Stimulated activated CD4-positive, alpha-beta T cell treated with anti-CD3 and anti-CD28 coated beads, Interleukin-1b, Interleukin-23, amount 100 ng/mL, for 48 hours (primary cell): Measurements from ENCODE around the gene NR1D2.
"Not testable (repeated sequence)": the region's sequence is repeated elsewhere in the genome, so short reads cannot be mapped to it uniquely, and the experiment has no call there.

Experiments
- DNase-seq: peaks from one replicate; pipeline ENCODE4 v3.0.0-alpha.2; 2020

The NR1D2 gene

DNA sequence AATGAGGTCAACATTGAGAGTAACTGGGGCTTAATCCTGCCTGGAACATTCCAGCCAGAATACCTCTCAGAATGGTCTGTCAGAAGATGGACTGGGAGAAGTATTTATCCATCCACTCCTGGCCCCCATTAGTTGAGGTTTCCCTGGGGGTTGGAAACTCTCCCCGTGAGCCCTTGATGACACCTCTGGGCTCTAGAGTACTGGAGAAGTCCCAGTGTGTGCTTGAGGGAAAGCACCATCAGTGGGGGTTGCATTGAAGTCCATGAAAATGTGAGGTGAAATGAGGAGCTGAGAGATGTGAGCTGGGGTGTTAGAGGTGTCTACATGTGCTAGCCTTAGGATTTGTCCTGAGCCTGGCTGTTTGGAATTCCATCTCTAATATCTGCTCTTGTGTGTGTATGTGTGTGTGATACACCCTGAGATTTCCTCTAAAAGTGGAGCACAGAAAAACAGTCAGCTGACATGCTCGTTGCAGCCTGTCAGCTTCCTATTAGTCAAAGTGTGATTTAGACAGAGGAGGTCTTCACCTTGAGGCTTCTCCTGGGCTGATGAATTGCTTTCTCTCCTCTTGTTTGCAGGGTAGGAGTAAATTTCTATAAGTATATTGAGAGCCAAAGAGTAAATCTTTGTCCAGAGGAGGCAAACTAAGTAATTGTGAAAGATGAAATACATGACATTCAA lies 67.6 kb downstream of the NR1D2 start:
- no peak for DNase-seq

DNA sequence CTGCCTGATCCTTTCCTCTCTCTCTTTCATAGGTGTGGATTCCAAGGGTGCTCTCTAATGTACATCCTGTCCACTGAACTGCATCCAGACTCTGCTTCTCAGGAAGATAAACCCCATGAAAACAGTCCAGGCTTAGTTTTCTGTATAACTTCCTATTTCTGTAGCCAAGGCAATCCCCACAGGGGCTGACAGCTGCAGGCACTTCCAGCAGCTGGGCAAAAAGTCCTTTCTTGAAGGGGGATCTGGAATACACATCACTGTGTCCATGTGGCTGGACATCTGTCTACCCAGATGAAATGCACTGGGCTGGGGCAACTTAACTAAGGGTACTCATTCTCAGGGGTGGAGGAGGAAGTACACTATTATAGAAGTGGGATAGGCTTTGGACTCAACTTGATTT lies 72.2 kb downstream of the NR1D2 start:
- no peak for DNase-seq

DNA sequence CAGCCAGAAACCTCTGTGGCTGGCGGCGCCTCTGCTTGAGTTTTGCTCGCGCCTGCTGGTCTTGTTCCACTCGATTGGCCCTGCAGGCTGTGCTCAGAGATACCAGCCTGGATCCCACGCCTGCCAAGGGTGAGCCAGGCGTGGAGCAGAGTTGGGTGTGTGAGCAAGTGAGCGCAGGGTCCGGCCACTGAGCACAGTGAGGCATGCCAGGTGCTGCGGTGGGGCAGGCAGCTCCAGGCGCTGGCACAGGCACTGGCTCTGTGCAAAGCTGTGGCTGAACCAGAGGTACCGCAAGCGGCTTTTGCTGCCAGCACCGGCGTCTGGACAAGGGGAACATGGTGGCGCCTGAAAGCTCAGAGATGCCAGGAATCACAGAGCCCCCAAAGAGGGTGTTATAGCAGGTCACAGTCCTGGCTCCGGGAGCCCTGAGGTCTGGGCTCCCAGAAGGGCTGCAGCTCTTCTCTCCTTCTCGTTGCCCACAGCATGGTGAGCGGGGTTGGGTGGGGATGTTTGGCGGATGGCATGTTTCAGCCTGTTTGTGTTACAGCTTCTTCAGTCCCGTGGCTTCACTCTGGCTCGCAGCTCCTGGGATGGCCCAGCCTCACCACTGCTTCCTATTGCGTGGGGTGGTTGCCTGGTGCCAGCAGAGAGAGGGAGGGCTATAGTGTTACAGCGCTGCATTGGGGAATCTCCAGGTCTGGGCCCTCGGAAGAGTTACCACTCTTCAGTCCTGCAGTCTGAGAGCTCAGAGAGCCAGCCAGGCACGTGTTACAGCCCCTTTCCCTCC lies 73.9 kb downstream of the NR1D2 start:
- no peak for DNase-seq

DNA sequence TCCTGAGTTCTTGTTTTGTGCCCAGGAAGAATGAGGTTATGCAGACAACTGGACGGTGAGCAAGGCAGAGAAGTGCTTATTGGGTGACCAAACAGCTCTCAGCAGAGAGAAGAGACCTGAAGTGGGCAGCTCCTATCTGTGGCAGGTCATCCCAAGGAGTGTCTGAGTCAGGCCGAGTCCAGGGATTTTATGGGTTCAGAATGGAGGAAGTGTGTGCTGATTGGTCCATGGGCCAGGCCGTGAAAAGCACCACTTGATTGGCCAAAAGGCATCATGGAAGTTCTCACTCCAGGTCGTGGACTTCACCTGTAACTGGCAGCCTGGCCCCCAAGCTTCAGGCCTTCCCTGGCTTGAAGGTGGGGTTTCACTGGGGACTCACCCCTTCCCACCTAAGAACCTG lies 74.5 kb downstream of the NR1D2 start:
- no peak for DNase-seq

DNA sequence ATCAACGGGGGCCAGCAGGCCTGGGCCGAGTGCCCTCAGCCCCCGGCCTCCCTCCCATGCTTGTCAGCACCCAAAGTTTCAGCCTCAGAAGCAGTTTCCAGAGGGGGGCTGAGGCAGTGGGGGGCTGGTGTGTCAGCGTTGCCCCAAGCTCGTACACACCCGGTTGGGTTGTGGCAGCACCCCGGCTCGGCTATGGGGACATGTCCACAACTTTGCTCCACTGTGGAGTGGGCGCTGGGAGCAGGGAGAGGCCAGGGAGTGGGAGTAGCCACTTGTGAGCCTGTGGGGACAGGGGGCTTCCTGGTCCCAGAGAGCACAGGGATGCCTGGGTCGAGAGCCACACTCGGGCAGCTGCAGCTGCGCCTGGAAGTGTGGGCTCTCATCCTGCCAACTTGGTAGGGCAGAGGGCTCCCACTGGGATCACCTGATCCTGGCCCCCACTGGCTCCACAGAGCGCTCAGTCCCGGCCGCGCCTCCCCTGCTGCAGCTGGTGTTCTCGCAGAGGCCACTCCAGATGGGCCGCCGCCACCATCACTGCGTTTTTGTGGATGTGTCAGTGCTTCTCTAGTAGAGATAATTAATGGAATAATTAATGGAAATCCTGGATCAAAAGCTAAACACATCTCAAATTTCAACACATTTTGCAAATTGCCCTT lies 75.1 kb downstream of the NR1D2 start:
- no peak for DNase-seq

DNA sequence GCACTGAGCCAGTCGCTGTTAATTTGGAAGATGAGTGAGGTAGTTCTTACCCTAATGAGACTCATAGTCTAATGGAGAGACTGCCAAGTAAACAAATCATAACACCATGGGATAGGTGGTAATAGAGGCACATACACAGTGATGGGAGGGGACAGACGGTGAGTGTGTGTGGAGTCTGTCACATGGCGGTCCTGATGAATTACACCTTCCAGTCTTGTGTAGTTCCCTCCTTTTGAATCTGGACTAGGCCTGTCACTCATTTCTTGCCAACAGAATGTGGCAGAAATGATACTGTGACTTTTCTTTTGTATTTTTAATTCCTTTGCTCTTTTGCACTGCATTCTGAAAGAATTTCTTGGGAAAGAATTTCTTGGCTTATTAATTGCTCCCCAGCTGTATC lies 78.1 kb downstream of the NR1D2 start:
- DNase-seq: no peak

DNA sequence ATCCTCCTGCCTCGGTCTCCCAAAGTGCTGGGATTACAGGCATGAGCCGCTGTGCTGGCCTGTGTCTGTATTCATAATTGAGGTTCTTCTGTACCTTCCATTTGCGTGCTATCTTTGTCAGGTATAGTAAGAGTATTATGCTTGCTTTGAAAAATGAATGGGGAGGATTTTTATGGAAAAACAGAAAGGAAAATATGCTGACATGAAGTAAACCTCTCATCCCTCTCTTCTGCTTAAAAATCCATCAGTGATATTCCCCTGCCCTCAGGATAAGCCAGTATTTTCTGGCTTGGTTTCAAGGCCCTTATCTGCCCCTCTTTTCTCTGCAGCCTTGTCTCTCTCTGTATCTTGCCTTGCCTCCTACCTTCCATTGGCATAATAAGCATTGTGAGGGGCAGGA lies 80.7 kb downstream of the NR1D2 start:
- DNase-seq: no peak

DNA sequence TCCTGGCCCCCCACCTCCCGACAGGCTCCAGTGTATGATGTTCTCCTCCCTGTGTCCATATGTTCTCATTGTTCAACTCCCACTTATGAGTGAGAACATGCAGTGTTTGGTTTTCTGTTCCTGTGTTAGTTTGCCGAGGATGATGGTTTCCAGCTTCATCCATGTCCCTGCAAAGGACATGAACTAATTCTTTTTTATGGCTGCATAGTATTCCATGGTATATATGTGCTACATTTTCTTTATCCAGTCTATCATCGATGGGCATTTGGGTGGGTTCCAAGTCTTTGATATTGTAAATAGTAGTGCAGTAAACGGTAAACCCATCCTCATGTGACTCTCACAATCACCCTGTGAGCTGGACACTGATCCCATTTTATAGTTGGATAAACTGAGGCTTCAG lies 81.6 kb downstream of the NR1D2 start:
- DNase-seq: not testable (repeated sequence)

DNA sequence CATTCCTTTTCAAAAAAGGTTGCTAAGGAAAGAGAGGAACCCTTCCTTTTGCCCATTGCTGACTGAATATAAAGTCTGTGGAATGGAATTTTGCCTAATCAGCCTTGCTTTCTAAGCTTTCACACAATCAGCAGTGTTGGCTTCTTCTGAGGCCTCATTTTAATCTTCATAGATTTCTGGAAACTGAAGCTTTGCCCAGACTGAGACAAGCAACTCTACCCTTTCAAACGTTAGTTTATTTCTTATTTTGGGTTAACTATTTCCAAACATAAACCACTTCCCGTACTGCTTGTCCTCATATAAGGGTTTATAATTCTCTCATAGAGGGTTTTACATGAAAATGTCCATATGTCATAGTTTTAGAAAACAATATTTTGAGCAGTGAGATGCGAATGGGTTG lies 82.9 kb downstream of the NR1D2 start:
- no peak for DNase-seq
